Nephron progenitor cell (in vitro differentiated cells): ENCODE measurements around the gene P3H2.

Source experiments
- DNase-seq: peaks from one replicate; pipeline ENCODE4 v3.0.0; 2021
- H3K27ac Mint-ChIP-seq: 2 replicates; pipeline ENCODE4 v1.8.0; 2021; ENCODE audit warnings: mild to moderate bottlenecking, moderate library complexity, mixed read lengths
- H3K27me3 Mint-ChIP-seq: 2 replicates; pipeline ENCODE4 v1.8.0; 2021; ENCODE audit warnings: mild to moderate bottlenecking, low read depth, mixed read lengths; ENCODE audit not compliant: poor library complexity
- H3K36me3 Mint-ChIP-seq: 2 replicates; pipeline ENCODE4 v1.8.0; 2021; ENCODE audit warnings: low read depth, mixed read lengths
- H3K4me1 Mint-ChIP-seq: 2 replicates; pipeline ENCODE4 v1.8.0; 2021; ENCODE audit warnings: mixed read lengths
- H3K4me3 Mint-ChIP-seq: 2 replicates; pipeline ENCODE4 v1.8.0; 2021; ENCODE audit warnings: mild to moderate bottlenecking, moderate library complexity, mixed read lengths
- H3K9me3 Mint-ChIP-seq: 2 replicates; pipeline ENCODE4 v1.8.0; 2021; ENCODE audit warnings: mild to moderate bottlenecking, moderate library complexity, mixed read lengths
- TF ChIP-seq, protein P1 (sequence below): fragments of 200-600 bp; sonication (generic); IDR thresholded peaks from 2 replicates; pipeline ENCODE4 v1.5.0; 2021; ENCODE audit warnings: antibody characterized with exemption

Gene P3H2

GRCh38 chr3:190019006-190019405 lies 101.7 kb downstream of the P3H2 start:
- no peaks in the 10 kb centered on the region for H3K27me3 Mint-ChIP-seq
- H3K36me3 Mint-ChIP-seq = no peaks in the 10 kb centered on the region
- no peak for DNase-seq
- H3K27ac Mint-ChIP-seq = peak overlapping the region; percentile 4
- H3K4me1 Mint-ChIP-seq = peaks cover 40% of the 10 kb centered on the region
- no peak overlapping the region for H3K4me3 Mint-ChIP-seq
- TF ChIP-seq, protein P1, sequence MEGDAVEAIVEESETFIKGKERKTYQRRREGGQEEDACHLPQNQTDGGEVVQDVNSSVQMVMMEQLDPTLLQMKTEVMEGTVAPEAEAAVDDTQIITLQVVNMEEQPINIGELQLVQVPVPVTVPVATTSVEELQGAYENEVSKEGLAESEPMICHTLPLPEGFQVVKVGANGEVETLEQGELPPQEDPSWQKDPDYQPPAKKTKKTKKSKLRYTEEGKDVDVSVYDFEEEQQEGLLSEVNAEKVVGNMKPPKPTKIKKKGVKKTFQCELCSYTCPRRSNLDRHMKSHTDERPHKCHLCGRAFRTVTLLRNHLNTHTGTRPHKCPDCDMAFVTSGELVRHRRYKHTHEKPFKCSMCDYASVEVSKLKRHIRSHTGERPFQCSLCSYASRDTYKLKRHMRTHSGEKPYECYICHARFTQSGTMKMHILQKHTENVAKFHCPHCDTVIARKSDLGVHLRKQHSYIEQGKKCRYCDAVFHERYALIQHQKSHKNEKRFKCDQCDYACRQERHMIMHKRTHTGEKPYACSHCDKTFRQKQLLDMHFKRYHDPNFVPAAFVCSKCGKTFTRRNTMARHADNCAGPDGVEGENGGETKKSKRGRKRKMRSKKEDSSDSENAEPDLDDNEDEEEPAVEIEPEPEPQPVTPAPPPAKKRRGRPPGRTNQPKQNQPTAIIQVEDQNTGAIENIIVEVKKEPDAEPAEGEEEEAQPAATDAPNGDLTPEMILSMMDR = no peak
- no peaks in the 10 kb centered on the region for H3K9me3 Mint-ChIP-seq

- Mint-ChIP-seq H3K9me3 (no peaks in the 10 kb centered on the region), H3K36me3 (no peaks in the 10 kb centered on the region), H3K4me1 (peaks cover 45% of the 10 kb centered on the region), H3K27me3 (no peaks in the 10 kb centered on the region), H3K27ac (peak overlapping the region; percentile 4), H3K4me3 (no peak overlapping the region)
- DNase-seq = no peak
- TF ChIP-seq, protein P1 = no peak
Measured at GRCh38 chr3:190018460-190018859, 102.2 kb downstream of the P3H2 start.

- Mint-ChIP-seq H3K27me3 (no peaks in the 10 kb centered on the region), H3K4me3 (no peak overlapping the region), H3K36me3 (no peaks in the 10 kb centered on the region), H3K27ac (no peak overlapping the region), H3K4me1 (peaks cover 53% of the 10 kb centered on the region), H3K9me3 (no peaks in the 10 kb centered on the region)
- TF ChIP-seq, protein P1 = no peak
- no peak for DNase-seq
Measured at GRCh38 chr3:190017521-190018288, 103.0 kb downstream of the P3H2 start.

- Mint-ChIP-seq H3K27me3 (no peaks in the 10 kb centered on the region), H3K4me3 (no peak overlapping the region), H3K9me3 (no peaks in the 10 kb centered on the region), H3K27ac (no peak overlapping the region), H3K36me3 (no peaks in the 10 kb centered on the region), H3K4me1 (peaks cover 60% of the 10 kb centered on the region)
- TF ChIP-seq, protein P1 = no peak
- no peak for DNase-seq
Measured at GRCh38 chr3:190016966-190017365, 103.7 kb downstream of the P3H2 start.

GRCh38 chr3:190014940-190015339 lies 105.8 kb downstream of the P3H2 start:
- Mint-ChIP-seq H3K27me3 (no peaks in the 10 kb centered on the region), H3K27ac (no peak overlapping the region), H3K4me3 (no peak overlapping the region), H3K36me3 (no peaks in the 10 kb centered on the region), H3K4me1 (peaks cover 50% of the 10 kb centered on the region), H3K9me3 (no peaks in the 10 kb centered on the region)
- TF ChIP-seq, protein P1 = no peak
- no peak for DNase-seq
